ENCODE data around the gene ARHGAP23. TPM values are rescaled to one million over a fixed set of nuclear protein-coding genes. Genes with fewer than 3 reads are reported as not detected.
A peak's percentile ranks its signal among the peaks of the same experiment; 100 is the strongest.

ARHGAP23 gene
- total RNA-seq, 1 experiment from 2014 or later: 97.9 TPM

DNA sequence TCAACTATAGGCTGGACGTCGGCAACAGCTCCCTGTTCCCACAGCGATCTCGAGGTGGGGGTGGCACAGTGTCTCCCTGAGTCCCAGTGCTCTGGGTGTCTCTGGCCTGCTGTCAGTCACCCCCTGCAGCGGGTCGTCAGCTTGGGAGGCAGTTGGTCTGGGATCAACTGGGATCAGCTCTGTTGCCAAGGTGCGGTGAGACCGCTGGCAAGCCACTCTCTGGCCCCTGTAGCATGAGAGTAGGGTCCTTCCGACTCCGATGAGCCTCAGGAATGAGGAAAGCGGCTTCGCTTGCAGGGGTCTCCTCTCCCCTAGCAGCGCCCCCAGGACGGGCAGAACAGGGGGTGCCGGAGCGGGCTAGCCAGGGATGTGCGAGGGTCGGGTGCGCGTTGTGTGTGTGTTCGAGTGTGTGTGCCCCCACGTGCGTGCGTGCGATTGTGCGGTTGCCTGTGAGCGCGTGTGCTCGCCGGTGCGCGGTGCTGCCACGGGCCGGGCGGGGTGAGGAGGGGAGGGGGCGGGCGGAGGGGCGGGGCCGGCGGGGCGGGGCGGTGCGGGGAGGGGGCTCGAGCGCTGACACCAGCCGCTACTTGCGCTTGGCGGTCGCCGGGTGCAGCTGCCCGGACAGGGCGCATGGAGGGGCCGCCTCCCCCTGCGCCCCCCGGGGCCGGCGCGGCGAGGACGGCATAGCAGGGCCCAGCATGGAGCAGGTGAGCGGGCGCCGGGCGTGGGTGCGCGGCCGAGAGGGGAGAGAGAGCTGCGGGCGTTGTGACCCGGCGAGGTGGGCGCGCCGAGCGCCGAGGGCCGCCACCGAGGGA, 9.4 kb upstream of the ARHGAP23 start:
- Histone ChIP-seq H3K18ac (ENCODE audit: insufficient read length, low read depth, low read length) (no peak overlapping the region), H3K4ac (ENCODE audit: low read depth, low read length) (no peak overlapping the region), H2BK12ac (ENCODE audit: insufficient read length, low read depth, low read length) (no peak overlapping the region), H3K56ac (ENCODE audit: insufficient read length, low read depth, low read length) (no peak overlapping the region), H3T11ph (ENCODE audit: low read length) (no peak overlapping the region), H4K5ac (ENCODE audit: insufficient read length, low read depth, low read length) (no peak overlapping the region), H3K27me3 (ENCODE audit: insufficient read depth, low read length) (peaks cover 3% of the 10 kb centered on the region; the same call in 1 of the 2 replicates), H3K9me3 (ENCODE audit: control insufficient read depth, low read depth, low read length) (no peaks in the 10 kb centered on the region), H2AFZ (ENCODE audit: low read length) (no peak overlapping the region), H4K91ac (ENCODE audit: insufficient read length, low read depth, low read length) (no peak overlapping the region), H3K23me2 (ENCODE audit: insufficient read length, low read depth, low read length, poor library complexity, severe bottlenecking) (peaks cover 22% of the 10 kb centered on the region), H4K20me1 (ENCODE audit: control insufficient read depth, insufficient read depth, insufficient read length) (peaks cover 2% of the 10 kb centered on the region), H2BK5ac (ENCODE audit: insufficient read length, low read length) (no peak overlapping the region), H3K4me2 (ENCODE audit: insufficient read depth, insufficient read length, low read length) (peak overlapping the region; percentile 82), H3K14ac (ENCODE audit: insufficient read depth, low read length) (peak overlapping the region; percentile 27; the same call in 1 of the 2 replicates), H4K8ac (replicated peaks; ENCODE audit: insufficient read length, low read depth, low read length) (no peak overlapping the region), H2BK20ac (ENCODE audit: low read depth, low read length, poor library complexity, severe bottlenecking) (no peak overlapping the region), H2BK120ac (ENCODE audit: low read depth, low read length, poor library complexity, severe bottlenecking) (no peak overlapping the region), H3K23ac (ENCODE audit: insufficient read length, low read depth, low read length) (no peak overlapping the region), H2AK5ac (ENCODE audit: insufficient read length, low read length) (no peak overlapping the region), H3K79me1 (ENCODE audit: insufficient read depth, low read depth, low read length, poor library complexity, severe bottlenecking) (no peaks in the 10 kb centered on the region), H3K27ac (ENCODE audit: insufficient read length, low read depth, low read length) (no peak overlapping the region), H3K79me2 (ENCODE audit: insufficient read depth, low read length) (no peaks in the 10 kb centered on the region), H3K4me1 (ENCODE audit: insufficient read depth, low read length) (peaks cover 16% of the 10 kb centered on the region; the same call in 1 of the 2 replicates), H3K9ac (ENCODE audit: extremely low read depth, insufficient read length, low read length) (no peak overlapping the region), H2BK15ac (ENCODE audit: low read depth, low read length) (no peak overlapping the region)
- Mint-ChIP-seq H3K27ac (peak overlapping the region in 1 of 3 experiments; percentile 52; a peak in 1 of 7 replicates), H3K27me3 (ENCODE audit: low read depth) (peaks cover 37% of the 10 kb centered on the region), H3K36me3 (ENCODE audit: insufficient read depth in 1 of 3, low read depth in 3 of 3) (no peaks in the 10 kb centered on the region; a peak in 1 of 7 replicates), H3K9me3 (no peaks in the 10 kb centered on the region), H3K4me1 (peaks cover 55 to 77% of the 10 kb centered on the region in 2 experiments), H3K4me3 (peak overlapping the region; percentile 74 to 92)
- WGBS (ENCODE audit: extremely low coverage, insufficient read length, low lambda C conversion rate): no CpG with 5 or more reads among the region's 78 CpGs
- TF ChIP-seq, protein P1, sequence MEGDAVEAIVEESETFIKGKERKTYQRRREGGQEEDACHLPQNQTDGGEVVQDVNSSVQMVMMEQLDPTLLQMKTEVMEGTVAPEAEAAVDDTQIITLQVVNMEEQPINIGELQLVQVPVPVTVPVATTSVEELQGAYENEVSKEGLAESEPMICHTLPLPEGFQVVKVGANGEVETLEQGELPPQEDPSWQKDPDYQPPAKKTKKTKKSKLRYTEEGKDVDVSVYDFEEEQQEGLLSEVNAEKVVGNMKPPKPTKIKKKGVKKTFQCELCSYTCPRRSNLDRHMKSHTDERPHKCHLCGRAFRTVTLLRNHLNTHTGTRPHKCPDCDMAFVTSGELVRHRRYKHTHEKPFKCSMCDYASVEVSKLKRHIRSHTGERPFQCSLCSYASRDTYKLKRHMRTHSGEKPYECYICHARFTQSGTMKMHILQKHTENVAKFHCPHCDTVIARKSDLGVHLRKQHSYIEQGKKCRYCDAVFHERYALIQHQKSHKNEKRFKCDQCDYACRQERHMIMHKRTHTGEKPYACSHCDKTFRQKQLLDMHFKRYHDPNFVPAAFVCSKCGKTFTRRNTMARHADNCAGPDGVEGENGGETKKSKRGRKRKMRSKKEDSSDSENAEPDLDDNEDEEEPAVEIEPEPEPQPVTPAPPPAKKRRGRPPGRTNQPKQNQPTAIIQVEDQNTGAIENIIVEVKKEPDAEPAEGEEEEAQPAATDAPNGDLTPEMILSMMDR (conservative IDR thresholded peaks at IDR 0.05): no peak
- peak; percentile 71 for DNase-seq
